Measurements from ENCODE around the gene PLXNA4. TPM values are rescaled to one million over a fixed set of nuclear protein-coding genes. Genes with fewer than 3 reads are reported as not detected.

PLXNA4 gene
- polyA plus RNA-seq, 1 experiment = 0.22 TPM

GRCh38 chr7:132545756-132546155 lies 30.5 kb downstream of the PLXNA4 start:
- H3K36me3 ChIP-seq (ENCODE audit: control insufficient read depth, insufficient read depth, low read length) = no peaks in the 10 kb centered on the region
- H3K27me3 ChIP-seq (ENCODE audit: control insufficient read depth, insufficient read depth, low read length) = no peaks in the 10 kb centered on the region
- no peak overlapping the region for H3K4me3 ChIP-seq (ENCODE audit: low read depth, low read length)
- ChIA-PET CTCF (no interaction called here), POLR2A (no interaction called here)
- no peak for DNase-seq (ENCODE audit: low read depth)
- TF ChIP-seq CTCF (IDR thresholded peaks at IDR 0.05; ENCODE audit: insufficient read depth, low read depth, low read length) = no peak

- ChIA-PET POLR2A (no interaction called here), CTCF (interaction anchor here (0.6 kb wide), 1 partner anchor 9 kb away, joined by 3 read pairs; no protein-coding TSS in a partner anchor)
- no peak for TF ChIP-seq CTCF (IDR thresholded peaks at IDR 0.05; ENCODE audit: insufficient read depth, low read depth, low read length)
- no peak for DNase-seq (ENCODE audit: low read depth)
- Histone ChIP-seq H3K4me3 (ENCODE audit: low read depth, low read length) (no peak overlapping the region), H3K36me3 (ENCODE audit: control insufficient read depth, insufficient read depth, low read length) (no peaks in the 10 kb centered on the region), H3K27me3 (ENCODE audit: control insufficient read depth, insufficient read depth, low read length) (no peaks in the 10 kb centered on the region)
Observed at GRCh38 chr7:132544999-132545398, 31.3 kb downstream of the PLXNA4 start.

- no peaks in the 10 kb centered on the region for H3K36me3 ChIP-seq (ENCODE audit: control insufficient read depth, insufficient read depth, low read length)
- POLR2A ChIA-PET = no interaction called here
- TF ChIP-seq CTCF (IDR thresholded peaks at IDR 0.05; ENCODE audit: insufficient read depth, low read depth, low read length) = no peak
- no peaks in the 10 kb centered on the region for H3K27me3 ChIP-seq (ENCODE audit: control insufficient read depth, insufficient read depth, low read length)
- DNase-seq (ENCODE audit: low read depth) = no peak
- H3K4me3 ChIP-seq (ENCODE audit: low read depth, low read length) = no peak overlapping the region
- CTCF ChIA-PET = interaction anchor here (1.2 to 1.6 kb wide), 2 partner anchors 11 to 225 kb away, joined by 3 read pairs; no protein-coding TSS in a partner anchor
Observed at GRCh38 chr7:132544025-132544424, 32.2 kb downstream of the PLXNA4 start.

GRCh38 chr7:132542895-132543294 lies 33.4 kb downstream of the PLXNA4 start:
- Histone ChIP-seq H3K27me3 (ENCODE audit: control insufficient read depth, insufficient read depth, low read length) (no peaks in the 10 kb centered on the region), H3K4me3 (ENCODE audit: low read depth, low read length) (no peak overlapping the region), H3K36me3 (ENCODE audit: control insufficient read depth, insufficient read depth, low read length) (no peaks in the 10 kb centered on the region)
- TF ChIP-seq CTCF (IDR thresholded peaks at IDR 0.05; ENCODE audit: insufficient read depth, low read depth, low read length) = no peak
- no peak for DNase-seq (ENCODE audit: low read depth)
- POLR2A ChIA-PET = interaction anchor here (0.6 kb wide), 1 partner anchor 86 kb away, joined by 3 read pairs; no protein-coding TSS in a partner anchor
- CTCF ChIA-PET = interaction anchor here (0.8 to 1.6 kb wide), 4 partner anchors 13 to 224 kb away, joined by 3 read pairs; no protein-coding TSS in a partner anchor

- CTCF ChIA-PET = no interaction called here
- DNase-seq (ENCODE audit: low read depth) = no peak
- TF ChIP-seq CTCF (IDR thresholded peaks at IDR 0.05; ENCODE audit: insufficient read depth, low read depth, low read length) = no peak
- Histone ChIP-seq H3K4me3 (ENCODE audit: low read depth, low read length) (no peak overlapping the region), H3K27me3 (ENCODE audit: control insufficient read depth, insufficient read depth, low read length) (no peaks in the 10 kb centered on the region), H3K36me3 (ENCODE audit: control insufficient read depth, insufficient read depth, low read length) (no peaks in the 10 kb centered on the region)
- POLR2A ChIA-PET = no interaction called here
Observed at GRCh38 chr7:132541656-132542055, 34.6 kb downstream of the PLXNA4 start.
